Esophagus muscularis mucosa (tissue), 2 donors: Measurements from ENCODE around the gene MYL3.

Source experiments
- EP300 ChIP-seq: sonication (generic); formaldehyde crosslinking; IDR thresholded peaks from one replicate; pipeline ENCODE4 v1.6.1; 2017; ENCODE audit warnings: antibody characterized with exemption
- POLR2A ChIP-seq: fragments of 450-650 bp; IDR thresholded peaks from one replicate; pipeline ENCODE4 v1.6.1; 2017; ENCODE audit warnings: antibody characterized with exemption, moderate library complexity, mild to moderate bottlenecking, low read depth

- no peak for TF ChIP-seq EP300
- TF ChIP-seq POLR2A, result no peak
These were observed 33.8 kb upstream of the MYL3 start for GRCh38 chr3:46897031-46897430.
